Measurements from ENCODE around the gene ANKRD12. TPM values are rescaled to one million over a fixed set of nuclear protein-coding genes. Genes with fewer than 3 reads are reported as not detected.

Gene ANKRD12
- total and polyA plus RNA-seq, 2 of the 4 experiments (the other 2 are of a cell fraction): 2.6 to 12.9 TPM

DNA sequence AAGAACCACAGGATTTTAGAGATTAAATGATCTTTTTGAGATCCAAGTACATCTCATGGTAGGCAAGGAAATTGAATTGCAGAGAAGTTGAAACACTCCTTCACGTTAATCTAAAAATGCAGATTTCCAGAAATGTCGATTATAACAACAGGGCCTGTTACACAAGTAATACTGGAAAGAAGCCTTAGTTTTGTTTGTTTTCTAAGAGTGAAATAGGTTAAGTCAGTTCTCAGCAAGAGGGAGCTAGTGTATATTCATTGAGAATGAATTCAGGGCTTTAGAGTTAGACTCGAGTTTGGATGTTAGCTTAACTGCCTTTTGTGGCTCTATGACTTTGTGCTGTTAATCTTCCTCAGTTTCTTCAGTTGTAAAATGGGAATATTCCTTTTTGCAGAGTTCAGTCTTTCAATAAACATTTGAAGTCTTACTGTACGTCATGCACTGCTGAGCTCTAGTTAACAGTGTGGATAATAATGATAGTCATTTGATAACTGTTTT, 33.2 kb upstream of the ANKRD12 start:
- TF ChIP-seq POLR2A (IDR thresholded peaks at IDR 0.05; ENCODE audit: low read depth, low read length) (no peak), RFX5 (IDR thresholded peaks at IDR 0.05; ENCODE audit: low read depth, low read length) (no peak), RCOR1 (IDR thresholded peaks at IDR 0.05; ENCODE audit: insufficient replicate concordance, low read length) (no peak), RAD21 (IDR thresholded peaks at IDR 0.05; ENCODE audit: low read length) (peak; percentile 34), FOS (IDR thresholded peaks at IDR 0.05; ENCODE audit: low read depth, low read length) (no peak), NFE2L2 (IDR thresholded peaks at IDR 0.05; ENCODE audit: low read depth, low read length) (no peak), CEBPB (IDR thresholded peaks at IDR 0.05; ENCODE audit: low read depth, low read length) (no peak), MAZ (IDR thresholded peaks at IDR 0.05; ENCODE audit: borderline replicate concordance, low read depth, low read length) (no peak), BHLHE40 (IDR thresholded peaks at IDR 0.05; ENCODE audit: low read depth, low read length) (no peak), SMC3 (IDR thresholded peaks at IDR 0.05; ENCODE audit: low read depth, low read length) (no peak), CHD1 (IDR thresholded peaks at IDR 0.05; ENCODE audit: low read depth, low read length) (no peak)
- TF ChIP-seq, protein P1, sequence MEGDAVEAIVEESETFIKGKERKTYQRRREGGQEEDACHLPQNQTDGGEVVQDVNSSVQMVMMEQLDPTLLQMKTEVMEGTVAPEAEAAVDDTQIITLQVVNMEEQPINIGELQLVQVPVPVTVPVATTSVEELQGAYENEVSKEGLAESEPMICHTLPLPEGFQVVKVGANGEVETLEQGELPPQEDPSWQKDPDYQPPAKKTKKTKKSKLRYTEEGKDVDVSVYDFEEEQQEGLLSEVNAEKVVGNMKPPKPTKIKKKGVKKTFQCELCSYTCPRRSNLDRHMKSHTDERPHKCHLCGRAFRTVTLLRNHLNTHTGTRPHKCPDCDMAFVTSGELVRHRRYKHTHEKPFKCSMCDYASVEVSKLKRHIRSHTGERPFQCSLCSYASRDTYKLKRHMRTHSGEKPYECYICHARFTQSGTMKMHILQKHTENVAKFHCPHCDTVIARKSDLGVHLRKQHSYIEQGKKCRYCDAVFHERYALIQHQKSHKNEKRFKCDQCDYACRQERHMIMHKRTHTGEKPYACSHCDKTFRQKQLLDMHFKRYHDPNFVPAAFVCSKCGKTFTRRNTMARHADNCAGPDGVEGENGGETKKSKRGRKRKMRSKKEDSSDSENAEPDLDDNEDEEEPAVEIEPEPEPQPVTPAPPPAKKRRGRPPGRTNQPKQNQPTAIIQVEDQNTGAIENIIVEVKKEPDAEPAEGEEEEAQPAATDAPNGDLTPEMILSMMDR (conservative IDR thresholded peaks at IDR 0.05; ENCODE audit: low read depth, low read length): peak; percentile 32
- TF ChIP-seq, protein P2, sequence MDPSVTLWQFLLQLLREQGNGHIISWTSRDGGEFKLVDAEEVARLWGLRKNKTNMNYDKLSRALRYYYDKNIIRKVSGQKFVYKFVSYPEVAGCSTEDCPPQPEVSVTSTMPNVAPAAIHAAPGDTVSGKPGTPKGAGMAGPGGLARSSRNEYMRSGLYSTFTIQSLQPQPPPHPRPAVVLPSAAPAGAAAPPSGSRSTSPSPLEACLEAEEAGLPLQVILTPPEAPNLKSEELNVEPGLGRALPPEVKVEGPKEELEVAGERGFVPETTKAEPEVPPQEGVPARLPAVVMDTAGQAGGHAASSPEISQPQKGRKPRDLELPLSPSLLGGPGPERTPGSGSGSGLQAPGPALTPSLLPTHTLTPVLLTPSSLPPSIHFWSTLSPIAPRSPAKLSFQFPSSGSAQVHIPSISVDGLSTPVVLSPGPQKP (IDR thresholded peaks at IDR 0.05; ENCODE audit: borderline replicate concordance, low read depth, low read length): no peak
- TF ChIP-seq, protein P3, sequence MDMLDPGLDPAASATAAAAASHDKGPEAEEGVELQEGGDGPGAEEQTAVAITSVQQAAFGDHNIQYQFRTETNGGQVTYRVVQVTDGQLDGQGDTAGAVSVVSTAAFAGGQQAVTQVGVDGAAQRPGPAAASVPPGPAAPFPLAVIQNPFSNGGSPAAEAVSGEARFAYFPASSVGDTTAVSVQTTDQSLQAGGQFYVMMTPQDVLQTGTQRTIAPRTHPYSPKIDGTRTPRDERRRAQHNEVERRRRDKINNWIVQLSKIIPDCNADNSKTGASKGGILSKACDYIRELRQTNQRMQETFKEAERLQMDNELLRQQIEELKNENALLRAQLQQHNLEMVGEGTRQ (IDR thresholded peaks at IDR 0.05; ENCODE audit: low read depth, low read length): no peak
- Histone ChIP-seq H4K5ac (ENCODE audit: low read depth, low read length) (peak overlapping the region; percentile 97; the same call in 1 of the 2 replicates), H3K27ac (ENCODE audit: insufficient read depth, low read length) (peak overlapping the region; percentile 99), H3K4ac (ENCODE audit: low read depth, low read length) (peak overlapping the region; percentile 95; the same call in 1 of the 2 replicates), H3K27me3 (ENCODE audit: control insufficient read depth, insufficient read depth, low read length) (no peaks in the 10 kb centered on the region), H3K4me2 (ENCODE audit: low read depth, low read length) (peak overlapping the region; percentile 99), H4K8ac (ENCODE audit: low read depth in 2 of 2, low read length in 2 of 2) (peak overlapping the region; percentile 89 to 93), H3K23ac (ENCODE audit: low read depth, low read length) (peak overlapping the region; percentile 99), H3K9me1 (ENCODE audit: insufficient read depth, low read length) (0 out of 2 replicates have a peak, but pooled peaks cover 3% of the 10 kb centered on the region), H3K9me3 (ENCODE audit: control insufficient read depth, insufficient read depth, low read length) (no peaks in the 10 kb centered on the region), H2BK15ac (ENCODE audit: low read depth, low read length) (peak overlapping the region; percentile 79; the same call in 1 of the 3 replicates), H3K56ac (ENCODE audit: extremely low read depth, insufficient read depth, low read length) (peak overlapping the region; percentile 99), H2BK5ac (ENCODE audit: low read depth, low read length, poor library complexity, severe bottlenecking) (peak overlapping the region; percentile 98), H3K36me3 (ENCODE audit: control insufficient read depth, insufficient read depth, low read length) (peaks cover 2% of the 10 kb centered on the region; the same call in 1 of the 2 replicates), H2AK5ac (ENCODE audit: low read depth, low read length) (no peak overlapping the region; the same call in 1 of the 2 replicates), H2BK20ac (ENCODE audit: low read depth, low read length) (no peak overlapping the region), H3K4me3 (ENCODE audit: insufficient read depth, low read depth, low read length) (peak overlapping the region; percentile 97), H3K18ac (ENCODE audit: low read depth, low read length) (peak overlapping the region; percentile 95; the same call in 1 of the 2 replicates), H3K9ac (ENCODE audit: low read depth, low read length) (peak overlapping the region; percentile 100), H4K20me1 (ENCODE audit: insufficient read depth, low read length) (peaks cover 46% of the 10 kb centered on the region; the same call in 1 of the 2 replicates), H3K4me1 (ENCODE audit: control insufficient read depth, insufficient read depth, low read length) (peaks cover 2% of the 10 kb centered on the region; the same call in 1 of the 2 replicates), H2AFZ (replicated peaks; ENCODE audit: low read length, poor library complexity) (no peak overlapping the region), H2BK120ac (ENCODE audit: low read depth, low read length) (peak overlapping the region; percentile 69; the same call in 1 of the 2 replicates), H2AK9ac (replicated peaks; ENCODE audit: low read depth, low read length, poor library complexity) (no peak overlapping the region), H3K14ac (replicated peaks; ENCODE audit: low read depth, low read length) (peak overlapping the region; percentile 99), H4K91ac (ENCODE audit: insufficient read depth, low read depth, low read length) (peak overlapping the region; percentile 97; the same call in 1 of the 2 replicates), H3K79me1 (ENCODE audit: low read depth in 1 of 2, low read length in 2 of 2) (peaks cover 3 to 28% of the 10 kb centered on the region in 2 experiments; a peak in 2 of 4 replicates)
- ATAC-seq (ENCODE audit: low read depth) (no peak), DNase-seq (peak; percentile 49)
- no CpG with 5 or more reads among the region's 4 CpGs for WGBS, 2 experiments (ENCODE audit: extremely low coverage in 2 of 2, insufficient read length in 1 of 2)
- ChIA-PET CTCF (interaction anchor here (1.0 to 2.4 kb wide), 2 partner anchors 30 to 39 kb away, joined by 3 to 5 read pairs; no protein-coding TSS in a partner anchor), POLR2A (ENCODE audit: unreplicated experiment) (interaction anchor here (0.7 kb wide), 1 partner anchor 118 kb away, joined by 3 read pairs; no protein-coding TSS in a partner anchor)
- in situ Hi-C loops (cut with MboI; ENCODE audit: low sequenced_read_pairs) (no loop called here), dilution Hi-C loops (cut with HindIII; ENCODE audit: low sequenced_read_pairs, unreplicated experiment) (no loop called here), intact Hi-C loops (cut with micrococcal nuclease) (no loop called here)
- no TSS peak for BruUV-seq (replicated peaks)
